ENCODE measurements around the gene LEPR. TPM values are rescaled to one million over a fixed set of nuclear protein-coding genes. Genes with fewer than 3 reads are reported as not detected.

The LEPR gene
- total RNA-seq, 4 donors from 2014 or later: 3.9 to 12.4 (median 6.7) TPM

DNA sequence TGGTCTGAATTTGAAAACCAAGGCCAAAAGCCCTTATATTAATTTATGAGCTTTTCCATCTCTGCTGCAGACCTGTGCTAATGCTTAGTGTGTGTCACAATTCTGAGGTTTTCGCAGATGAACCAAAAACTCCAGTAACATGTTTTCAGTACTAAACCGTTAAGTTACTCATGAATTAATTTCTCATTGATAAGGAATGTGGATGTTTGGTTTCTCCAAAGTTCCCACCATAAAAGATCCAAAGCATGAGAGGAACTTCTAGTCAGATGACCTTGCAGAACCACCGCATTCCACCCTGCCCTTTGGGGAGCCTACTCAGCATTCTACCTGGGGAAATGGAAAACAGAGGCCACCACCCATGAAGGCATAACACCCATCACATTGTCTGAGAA is 7.5 kb upstream of the LEPR start:
- Histone ChIP-seq H3K4me3 (no peak overlapping the region), H3K9me3 (no peaks in the 10 kb centered on the region), H3K27ac (no peak overlapping the region), H3K36me3 (no peaks in the 10 kb centered on the region), H3K27me3 (no peaks in the 10 kb centered on the region), H3K4me1 (no peaks in the 10 kb centered on the region)
- no peak for TF ChIP-seq POLR2AphosphoS5 (IDR thresholded peaks at IDR 0.05)
- no peak for TF ChIP-seq CTCF (IDR thresholded peaks at IDR 0.05)
- TF ChIP-seq POLR2A (IDR thresholded peaks at IDR 0.05): no peak
- no peak for TF ChIP-seq EP300 (IDR thresholded peaks at IDR 0.05)
- WGBS: 91% methylated on average over 3 of the region's 3 CpGs
- no peak for DNase-seq (ENCODE audit: low spot score in 2 of 2)

- 74% methylated on average over 4 of the region's 4 CpGs for WGBS
- Histone ChIP-seq H3K4me3 (no peak overlapping the region), H3K27ac (no peak overlapping the region), H3K27me3 (no peaks in the 10 kb centered on the region), H3K36me3 (no peaks in the 10 kb centered on the region), H3K4me1 (peaks cover 4% of the 10 kb centered on the region), H3K9me3 (no peaks in the 10 kb centered on the region)
- DNase-seq (ENCODE audit: low spot score in 2 of 2): no peak
- TF ChIP-seq CTCF (IDR thresholded peaks at IDR 0.05) (no peak), POLR2A (IDR thresholded peaks at IDR 0.05) (no peak), POLR2AphosphoS5 (IDR thresholded peaks at IDR 0.05) (no peak), EP300 (IDR thresholded peaks at IDR 0.05) (no peak)
Measured at GRCh38 chr1:65414538-65414937, 5.9 kb upstream of the LEPR start.

DNA sequence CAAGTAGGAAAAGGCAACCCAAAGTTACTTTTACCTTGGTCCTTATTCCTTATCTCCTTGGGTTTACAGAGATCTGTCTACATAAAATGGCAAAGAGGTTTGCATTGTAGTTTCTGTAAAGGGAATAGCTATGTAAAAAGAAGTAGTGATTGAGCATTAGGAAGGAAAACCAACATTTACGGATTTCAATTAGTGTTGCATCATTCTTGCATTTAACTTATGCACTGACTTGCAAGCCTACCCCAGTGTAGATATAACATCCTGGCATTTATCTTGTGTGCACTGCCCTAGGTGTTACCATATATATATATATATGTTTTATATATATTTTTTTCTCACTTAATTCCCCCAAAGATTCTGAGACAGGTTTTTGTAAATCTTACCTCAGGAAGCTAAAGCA is 3.7 kb upstream of the LEPR start:
- no peak for DNase-seq (ENCODE audit: low spot score in 2 of 2)
- no peak overlapping the region for H3K4me3 ChIP-seq
- H3K4me1 ChIP-seq: peaks cover 8% of the 10 kb centered on the region
- H3K27me3 ChIP-seq: no peaks in the 10 kb centered on the region
- no peaks in the 10 kb centered on the region for H3K9me3 ChIP-seq
- no peak overlapping the region for H3K27ac ChIP-seq
- no peaks in the 10 kb centered on the region for H3K36me3 ChIP-seq
- TF ChIP-seq POLR2A (IDR thresholded peaks at IDR 0.05) (no peak), POLR2AphosphoS5 (IDR thresholded peaks at IDR 0.05) (no peak), CTCF (IDR thresholded peaks at IDR 0.05) (no peak), EP300 (IDR thresholded peaks at IDR 0.05) (no peak)
- WGBS: 100% methylated on average over 1 of the region's 1 CpG

GRCh38 chr1:65417729-65418128 is 2.7 kb upstream of the LEPR start:
- Histone ChIP-seq H3K9me3 (no peaks in the 10 kb centered on the region), H3K27me3 (no peaks in the 10 kb centered on the region), H3K4me3 (no peak overlapping the region), H3K27ac (no peak overlapping the region), H3K36me3 (no peaks in the 10 kb centered on the region), H3K4me1 (peaks cover 17% of the 10 kb centered on the region)
- DNase-seq (ENCODE audit: low spot score in 2 of 2): no peak
- TF ChIP-seq POLR2AphosphoS5 (IDR thresholded peaks at IDR 0.05) (no peak), POLR2A (IDR thresholded peaks at IDR 0.05) (no peak), CTCF (IDR thresholded peaks at IDR 0.05) (no peak), EP300 (IDR thresholded peaks at IDR 0.05) (no peak)
- 45% methylated on average over 2 of the region's 2 CpGs for WGBS

GRCh38 chr1:65418522-65419185 is 1.8 kb upstream of the LEPR start:
- Histone ChIP-seq H3K36me3 (no peaks in the 10 kb centered on the region), H3K9me3 (no peaks in the 10 kb centered on the region), H3K27me3 (no peaks in the 10 kb centered on the region), H3K27ac (no peak overlapping the region), H3K4me3 (no peak overlapping the region), H3K4me1 (peaks cover 27% of the 10 kb centered on the region)
- no peak for TF ChIP-seq POLR2AphosphoS5 (IDR thresholded peaks at IDR 0.05)
- DNase-seq (ENCODE audit: low spot score in 2 of 2): no peak
- 91% methylated on average over 4 of the region's 4 CpGs for WGBS
